Measurements from ENCODE around the gene DRD4.

The DRD4 gene

DNA sequence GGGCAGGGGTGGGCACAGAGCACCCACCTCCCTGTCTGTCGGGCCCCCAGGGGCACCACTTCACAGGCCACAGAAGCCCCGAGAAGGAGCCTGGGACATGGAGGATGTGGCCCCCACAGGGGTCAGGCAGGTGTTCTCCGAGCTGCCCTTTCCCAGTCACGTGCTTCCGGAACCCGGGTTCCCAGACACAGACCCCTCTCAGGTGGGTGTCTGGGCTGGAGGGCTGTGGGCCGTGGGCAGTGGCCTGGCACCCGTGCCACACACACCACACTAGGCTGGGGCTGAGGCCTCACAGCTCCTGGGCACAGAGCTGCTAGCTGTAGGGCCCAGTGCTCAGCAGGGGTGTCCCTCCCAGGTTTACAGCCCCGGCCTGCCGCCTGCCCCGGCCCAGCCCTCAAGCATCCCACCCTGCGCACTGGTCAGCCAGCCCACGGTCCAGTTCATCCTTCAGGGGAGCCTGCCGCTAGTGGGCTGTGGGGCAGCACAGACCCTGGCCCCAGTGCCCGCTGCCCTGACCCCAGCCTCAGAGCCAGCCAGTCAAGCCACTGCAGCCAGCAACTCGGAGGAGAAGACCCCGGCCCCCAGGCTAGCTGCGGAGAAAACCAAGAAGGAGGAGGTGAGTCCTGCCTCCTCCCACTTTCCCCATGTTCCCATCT lies 26.8 kb upstream of the DRD4 start:
- DNase-seq: no peak

DNA sequence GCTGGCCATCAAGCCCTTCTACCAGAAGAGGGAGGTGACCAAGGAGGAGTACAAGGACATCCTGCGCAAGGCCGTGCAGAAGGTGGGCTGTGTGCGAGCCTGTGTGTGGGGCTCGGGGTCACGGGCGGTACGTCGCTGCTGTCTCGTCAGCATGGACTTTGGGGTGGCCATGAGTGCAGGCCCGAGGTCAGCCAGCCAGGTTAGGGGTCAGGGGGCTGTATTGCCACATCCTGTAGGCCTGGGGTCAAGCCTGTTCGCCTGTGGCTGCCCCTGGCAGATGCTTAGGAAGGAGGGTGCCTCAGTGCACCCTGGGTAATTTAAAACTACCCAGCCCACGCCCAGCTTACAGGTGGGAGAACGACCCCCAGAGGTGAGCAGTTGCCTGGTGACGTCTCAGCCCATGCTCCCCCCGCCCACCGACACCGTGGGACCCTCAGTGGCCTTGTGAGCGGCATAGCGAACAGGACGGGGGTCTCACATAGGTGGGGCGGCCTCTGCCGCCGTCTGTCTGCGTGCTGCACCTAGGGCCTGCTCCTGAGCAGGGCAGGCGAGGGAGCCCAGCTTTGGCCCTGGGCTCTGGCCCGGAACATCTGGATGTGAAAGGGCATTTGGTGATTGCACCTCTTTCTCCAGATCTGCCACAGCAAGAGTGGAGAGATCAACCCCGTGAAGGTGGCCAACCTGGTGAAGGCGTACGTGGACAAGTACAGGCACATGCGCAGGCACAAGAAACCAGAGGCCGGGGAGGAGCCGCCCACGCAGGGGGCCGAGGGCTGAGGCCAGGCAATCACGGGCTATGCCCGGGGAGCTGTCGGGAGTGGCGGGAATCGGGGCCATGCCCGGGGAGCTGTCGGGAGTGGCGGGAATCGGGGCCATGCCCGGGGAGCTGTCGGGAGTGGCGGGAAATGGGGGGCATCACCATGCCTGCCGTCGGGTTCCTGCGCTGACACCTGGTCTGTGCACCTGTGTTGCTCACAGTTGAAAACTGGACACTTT lies 25.8 kb upstream of the DRD4 start:
- no peak for DNase-seq

- DNase-seq: peak; percentile 24
Measured at GRCh38 chr11:612201-612960, 24.7 kb upstream of the DRD4 start.

- DNase-seq: peak; percentile 22
Measured at GRCh38 chr11:612961-613300, 24.1 kb upstream of the DRD4 start.

DNA sequence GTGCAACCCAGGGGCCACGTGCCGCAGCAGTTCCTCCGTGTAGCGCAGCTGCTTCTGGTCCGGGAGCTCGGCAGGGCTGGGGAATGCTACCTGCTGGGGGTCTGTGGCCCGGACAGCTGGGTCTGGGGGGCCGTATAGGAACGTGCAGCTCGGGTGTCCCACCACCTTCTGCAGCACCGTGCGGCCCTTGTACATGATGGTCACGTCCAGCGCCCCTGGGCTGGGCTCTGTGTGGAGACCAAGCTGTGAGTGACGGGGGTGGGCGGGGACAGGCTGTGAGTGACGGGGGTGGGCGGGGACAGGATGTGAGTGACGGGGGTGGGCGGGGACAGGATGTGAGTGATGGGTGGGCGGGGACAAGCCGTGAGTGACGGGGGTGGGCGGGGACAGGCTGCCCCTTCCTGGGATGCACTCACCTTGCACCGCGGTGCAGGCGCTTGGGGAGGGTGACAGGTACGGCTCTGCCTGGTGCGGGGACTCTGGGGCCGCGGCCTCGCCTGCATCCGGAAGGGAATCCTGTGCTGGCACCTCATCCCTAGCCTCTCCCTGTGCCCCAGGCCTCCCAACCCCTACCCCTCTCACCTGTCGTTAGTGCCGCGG lies 23.6 kb upstream of the DRD4 start:
- DNase-seq: peak; percentile 39

DNA sequence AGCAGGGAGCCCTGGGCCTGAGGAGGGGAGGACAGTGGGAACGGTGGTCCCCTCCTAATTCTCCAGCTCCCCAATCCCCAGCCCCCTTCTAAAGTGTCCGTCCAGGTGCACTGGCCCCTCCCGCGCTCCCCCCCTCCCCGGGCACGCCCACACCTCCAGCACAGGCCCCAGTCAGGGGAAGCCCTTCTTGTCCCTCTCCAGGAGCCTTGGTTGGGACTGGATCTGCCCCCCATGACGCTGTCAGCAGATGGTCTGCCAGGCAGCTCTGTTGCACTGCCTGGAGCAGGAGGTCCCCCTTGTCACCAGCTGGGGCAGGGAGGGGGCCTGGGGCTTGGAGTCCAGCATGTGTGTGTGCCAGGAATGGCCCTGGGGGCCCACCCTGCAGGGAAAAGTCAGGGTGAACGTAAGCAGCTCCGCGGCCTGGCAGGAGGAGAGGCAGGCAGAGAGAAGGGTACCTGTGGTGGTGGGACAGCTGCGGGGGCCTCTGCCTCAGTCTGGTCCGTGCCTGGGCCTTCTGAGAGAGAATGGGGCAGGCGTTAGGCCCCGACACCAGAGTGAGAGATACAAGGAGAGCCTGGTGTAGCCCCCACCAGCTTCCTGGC lies 22.9 kb upstream of the DRD4 start:
- no peak for DNase-seq

GRCh38 chr11:614623-615503 lies 22.2 kb upstream of the DRD4 start:
- DNase-seq: peak; percentile 39

DNA sequence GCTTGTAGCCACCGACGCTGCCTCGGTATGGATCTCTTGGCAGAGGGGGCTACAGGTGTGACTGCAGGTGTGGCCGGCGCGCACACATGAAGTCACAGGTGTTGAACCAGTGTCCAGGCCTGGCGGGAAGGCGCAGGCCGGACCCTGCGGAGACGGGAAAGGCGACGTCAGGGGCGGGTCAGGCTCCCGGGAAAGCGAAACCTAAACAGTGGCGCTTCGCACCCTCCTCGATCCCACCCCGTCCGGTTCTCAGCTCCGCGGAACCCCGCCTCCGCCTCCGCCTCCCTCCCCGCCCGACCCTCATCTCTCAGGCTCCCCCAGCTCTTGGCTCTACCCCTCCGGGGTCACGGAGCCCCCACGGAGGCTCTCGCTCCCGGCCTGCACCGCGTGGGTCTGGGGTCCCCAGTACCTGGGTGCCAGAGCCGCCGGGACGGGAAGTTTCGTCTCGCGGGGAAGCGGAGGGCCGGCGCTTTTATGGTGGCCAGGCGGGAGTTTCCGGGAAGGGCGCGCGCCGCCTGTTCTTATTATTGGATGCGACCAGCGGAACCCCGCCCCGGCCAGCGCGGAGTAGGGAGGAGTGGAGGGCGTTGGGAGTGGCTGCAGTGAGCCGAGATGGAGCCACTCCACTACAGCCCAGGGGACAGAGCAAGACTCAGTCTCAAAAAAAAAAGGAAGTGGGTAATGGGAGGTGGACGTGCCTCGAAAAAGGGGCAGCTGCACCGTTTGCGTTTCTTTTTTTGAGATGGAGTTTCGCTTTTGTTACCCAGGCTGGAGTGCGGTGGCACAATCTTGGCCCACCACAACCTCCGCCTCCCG lies 21.4 kb upstream of the DRD4 start, which contains the start of gene IRF7:
IRF7 (minus strand) TSS at position 447 of the 816 bp plus-strand sequence. CDS start 586 bp downstream, outside the sequence.
- peak; percentile 91 for DNase-seq

GRCh38 chr11:616320-617198 lies 20.5 kb upstream of the DRD4 start:
- no peak for DNase-seq

GRCh38 chr11:617199-617911 lies 19.7 kb upstream of the DRD4 start:
- DNase-seq: no peak

DNA sequence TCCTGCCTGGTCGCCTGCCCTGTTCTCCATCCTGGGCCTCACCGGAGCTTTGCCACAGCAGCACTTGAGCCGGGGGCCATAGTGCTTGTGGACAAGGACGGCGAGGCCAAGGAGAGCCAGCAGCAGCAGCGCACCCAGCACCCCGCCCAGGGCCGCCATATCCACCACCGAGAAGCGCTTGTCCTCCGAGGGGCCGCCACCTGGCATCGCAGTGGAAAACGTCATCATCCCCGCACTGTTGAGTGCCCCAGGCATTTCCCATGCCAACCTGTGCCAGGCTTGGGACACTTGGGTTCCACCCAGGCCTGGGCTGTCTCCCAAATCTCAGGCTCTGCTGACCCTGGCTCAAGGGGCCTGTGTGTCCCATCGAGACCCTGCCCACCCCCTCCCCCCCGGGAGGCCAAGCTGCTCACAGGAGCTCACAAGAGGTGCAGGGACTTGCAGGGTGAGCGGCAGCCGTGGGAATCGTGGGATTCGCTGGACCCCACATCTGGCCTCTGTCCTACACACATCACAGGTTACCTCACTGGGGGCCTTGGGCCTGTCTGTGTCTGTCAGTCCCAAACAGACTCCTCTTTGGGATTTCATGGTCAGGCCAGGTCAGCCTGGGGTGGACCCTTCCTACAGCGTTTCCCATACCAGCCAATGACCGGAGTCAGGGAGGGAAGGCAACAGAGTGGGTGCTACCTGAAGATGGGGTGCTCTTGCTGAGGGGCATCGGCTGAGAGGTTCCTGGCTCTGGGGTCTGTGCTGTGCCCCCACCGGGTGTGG lies 19.0 kb upstream of the DRD4 start:
- no peak for DNase-seq

DNA sequence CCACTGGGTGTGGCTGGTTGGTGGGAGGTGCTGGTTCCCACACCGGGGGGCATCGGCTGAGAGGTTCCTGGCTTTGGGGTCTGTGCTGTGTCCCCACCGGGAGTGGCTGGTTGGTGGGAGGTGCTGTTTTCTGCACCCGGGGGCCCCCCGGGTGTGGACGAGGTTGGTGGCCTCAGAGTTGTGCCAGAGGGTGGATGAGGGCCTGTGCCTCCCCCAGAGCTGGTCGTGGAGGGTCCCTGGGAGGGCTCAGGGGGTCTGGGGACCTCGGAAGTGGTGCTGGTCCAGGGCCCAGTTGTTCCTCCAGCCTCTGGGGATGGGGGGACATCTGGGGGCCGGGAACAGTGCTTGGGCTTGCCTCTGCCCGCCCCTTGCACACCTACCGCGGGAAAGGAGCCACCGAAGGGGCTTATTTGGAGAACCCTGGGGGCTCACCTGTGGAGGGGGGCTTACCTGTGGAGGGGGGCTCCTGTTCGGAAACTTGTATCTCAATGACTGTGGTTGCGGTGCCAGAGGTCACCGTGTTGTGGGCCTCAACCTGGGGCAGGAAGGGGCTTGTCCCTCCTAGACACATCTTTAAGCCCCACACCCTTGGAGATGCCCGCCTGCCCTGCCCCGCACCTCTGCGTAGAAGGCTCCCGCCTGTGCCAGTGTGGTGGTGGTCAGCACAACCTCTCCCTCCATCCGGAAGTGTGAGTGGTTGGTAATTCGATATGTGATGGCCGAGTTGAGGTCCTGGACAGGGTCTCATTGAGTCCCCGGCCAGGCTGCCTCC lies 18.0 kb upstream of the DRD4 start:
- DNase-seq: no peak

DNA sequence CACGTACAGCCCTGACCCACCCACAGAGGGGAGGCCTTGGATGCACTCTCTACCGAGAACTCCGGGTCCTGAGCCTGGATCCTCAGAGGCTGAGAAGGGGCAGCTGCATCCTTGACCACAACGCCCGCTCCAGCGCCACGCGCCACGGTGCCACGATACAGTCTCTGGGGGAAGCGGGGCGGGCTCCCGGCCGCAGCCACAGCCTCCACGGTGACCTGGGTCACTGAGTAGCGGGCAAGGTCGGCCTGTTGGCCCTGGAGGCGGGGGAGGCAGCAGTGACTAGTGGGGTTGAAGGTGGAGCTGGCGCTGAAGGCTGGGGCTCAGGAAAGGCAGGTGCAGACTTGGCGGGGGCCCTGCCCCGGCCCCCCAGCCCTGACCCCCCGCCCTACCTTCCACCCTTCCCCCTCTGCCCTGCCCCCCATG lies 17.4 kb upstream of the DRD4 start:
- DNase-seq: no peak

DNA sequence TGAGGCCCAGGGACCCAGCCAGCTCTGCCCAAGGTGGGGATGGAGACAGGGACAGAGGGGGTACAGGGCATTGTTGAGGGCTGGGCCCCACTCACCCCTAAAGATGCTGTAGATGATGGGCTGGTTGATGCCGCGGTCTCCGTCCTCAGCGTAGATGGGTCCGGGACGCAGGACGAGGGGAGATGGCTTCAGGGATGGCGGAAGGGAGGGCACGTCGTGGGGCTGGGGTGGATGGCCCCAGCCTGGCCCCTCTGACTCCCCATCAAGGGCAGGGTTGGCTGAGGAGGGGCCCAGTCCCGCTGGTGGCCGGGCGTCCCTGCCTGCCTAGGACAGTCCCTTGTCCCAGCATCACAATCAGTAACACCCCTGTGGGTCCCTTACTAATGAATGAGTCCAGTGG lies 16.9 kb upstream of the DRD4 start:
- no peak for DNase-seq

DNA sequence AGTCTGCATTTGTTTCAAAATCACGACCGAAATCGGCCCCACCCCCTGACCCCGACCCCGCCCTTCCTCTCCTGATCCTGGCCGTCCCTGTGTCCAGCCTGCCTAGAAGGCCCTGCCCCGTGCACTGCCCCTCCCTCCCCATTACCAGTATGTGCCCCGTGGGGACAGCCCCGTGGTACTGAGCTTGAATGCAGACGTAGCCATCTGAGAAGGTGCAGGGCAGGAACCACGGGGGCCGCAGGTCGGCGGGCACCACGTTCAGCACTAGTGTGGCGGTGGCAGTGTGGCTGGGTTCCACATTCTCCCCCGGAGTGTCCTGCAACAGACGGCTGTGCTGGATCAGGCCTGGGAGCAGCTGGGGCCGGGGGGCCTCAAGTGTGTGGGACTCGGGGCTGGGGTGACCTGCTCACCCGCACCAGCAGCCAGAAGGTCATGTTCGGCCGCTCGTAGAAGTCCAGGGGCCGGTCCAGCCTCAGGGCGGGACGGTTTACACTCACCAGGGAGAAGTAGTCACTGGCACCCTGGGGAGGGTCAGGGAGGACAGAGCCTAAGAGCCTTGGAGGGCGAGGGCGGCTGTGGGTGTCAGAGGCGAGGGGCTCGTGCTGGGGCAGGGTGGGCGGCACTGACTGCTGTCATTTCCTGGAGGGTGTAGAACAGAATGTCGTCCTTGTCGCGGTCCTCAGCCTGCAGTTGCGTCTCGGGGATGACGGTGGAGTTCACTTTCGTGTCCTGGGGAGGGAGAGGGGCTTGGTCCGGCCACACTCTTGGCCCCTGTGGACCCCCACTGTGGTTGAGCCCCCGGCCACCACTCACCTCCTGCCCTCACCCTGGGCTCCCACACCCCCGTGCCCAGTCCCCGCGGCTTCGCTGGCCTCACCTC lies 15.9 kb upstream of the DRD4 start:
- DNase-seq: no peak

- no peak for DNase-seq
Measured at GRCh38 chr11:621838-622237, 15.2 kb upstream of the DRD4 start.

Data from retina (tissue), 1 donor.